NCI-H2107 treated with DMSO at 0.1 percent for 48 hours (cell line): ENCODE results near the gene PKP4.

Experiments used
- DNase-seq: peaks from one replicate; lab custom pipeline; 2025; ENCODE audit not compliant: unreplicated experiment; lab: John Stamatoyannopoulos, UW

Gene PKP4

DNA sequence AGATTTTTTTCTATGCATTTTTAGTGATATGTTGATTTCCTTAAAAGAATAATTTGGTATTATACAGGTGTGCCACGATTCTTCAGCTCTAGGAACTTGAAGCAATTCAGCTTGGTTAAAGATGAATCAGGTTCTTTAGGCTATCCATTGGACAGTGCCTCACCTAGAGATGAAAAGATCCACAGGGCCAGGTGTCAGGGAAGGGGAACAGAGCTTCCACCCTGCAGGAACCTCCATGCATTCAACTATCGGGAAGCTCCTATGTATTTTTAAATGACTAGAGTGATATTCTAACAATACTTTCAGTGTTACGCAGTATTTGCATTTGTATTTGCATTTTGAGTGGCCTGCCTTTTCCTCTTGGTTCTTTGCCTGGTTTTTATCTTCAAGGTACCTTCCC, 40.2 kb downstream of the PKP4 start:
- DNase-seq: no peak

DNA sequence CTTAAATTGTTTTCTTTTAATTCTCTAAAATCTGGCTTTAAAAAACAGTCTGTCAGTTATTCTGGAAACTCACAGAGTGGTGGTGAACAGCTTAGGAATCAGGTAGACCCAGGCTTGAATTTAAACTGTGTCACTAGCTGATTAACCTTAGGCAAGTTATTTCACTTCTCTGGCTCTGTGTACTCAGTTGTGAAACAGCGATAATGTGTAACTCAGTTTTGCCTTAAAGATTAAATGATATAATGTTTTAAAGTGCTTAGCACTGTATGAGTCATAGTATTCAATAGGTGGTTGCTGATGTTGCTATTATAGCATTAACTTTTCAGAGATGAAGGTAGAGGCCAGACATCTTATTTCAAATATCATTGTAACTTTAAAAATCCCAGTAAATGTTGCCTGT, 40.7 kb downstream of the PKP4 start:
- DNase-seq: no peak

DNA sequence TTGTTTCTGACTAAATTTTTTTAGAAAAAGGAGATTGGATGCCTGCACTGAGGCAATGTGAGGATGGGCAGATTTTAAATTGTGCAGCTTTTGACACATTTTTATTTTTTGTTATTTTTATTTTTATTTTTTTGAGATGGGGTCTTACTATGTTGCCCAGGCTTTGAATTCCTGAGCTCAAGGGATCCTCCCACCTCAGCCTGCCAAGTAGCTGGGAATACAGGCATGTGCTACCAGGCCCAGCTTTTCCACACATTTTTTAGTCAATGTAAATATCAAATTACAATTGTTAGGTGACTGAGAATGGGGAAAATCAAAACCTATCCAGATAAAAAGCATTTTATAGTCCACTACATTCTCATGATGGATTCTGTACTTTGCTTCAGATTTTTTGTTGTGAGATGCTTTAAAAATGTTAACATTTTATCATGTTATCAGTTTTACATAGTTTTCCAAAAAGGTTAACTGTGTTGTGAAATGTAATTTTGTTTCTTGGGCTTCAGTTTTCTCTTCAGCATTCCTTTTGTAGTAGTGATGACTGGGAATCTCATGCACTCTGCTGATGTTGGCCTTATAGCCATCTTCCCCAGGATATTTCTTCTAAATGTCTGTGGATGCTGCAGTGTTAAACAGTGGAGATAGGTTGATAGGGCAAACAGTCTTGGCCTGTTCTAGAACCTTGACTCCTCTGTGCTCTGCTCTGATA, 41.4 kb downstream of the PKP4 start:
- DNase-seq: no peak

DNA sequence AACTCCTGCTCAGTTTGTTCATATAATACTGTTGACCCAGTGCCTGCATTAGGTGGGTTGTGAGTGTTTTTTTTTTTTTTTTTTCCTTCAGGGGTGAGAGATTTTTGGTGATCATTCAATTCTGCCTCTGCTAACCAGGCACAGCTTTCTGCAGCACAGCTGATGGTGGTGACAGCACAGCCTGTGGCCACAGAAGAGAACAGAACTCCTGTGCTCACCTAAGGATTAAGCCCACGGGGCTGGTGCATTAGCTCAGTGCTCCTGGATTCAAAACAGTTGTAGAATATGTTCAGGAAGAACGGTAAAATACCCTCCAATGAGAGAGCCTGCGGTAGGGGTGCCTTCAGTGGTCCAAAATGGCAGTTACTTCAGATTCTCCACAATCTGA, 42.0 kb downstream of the PKP4 start:
- DNase-seq: no peak

DNA sequence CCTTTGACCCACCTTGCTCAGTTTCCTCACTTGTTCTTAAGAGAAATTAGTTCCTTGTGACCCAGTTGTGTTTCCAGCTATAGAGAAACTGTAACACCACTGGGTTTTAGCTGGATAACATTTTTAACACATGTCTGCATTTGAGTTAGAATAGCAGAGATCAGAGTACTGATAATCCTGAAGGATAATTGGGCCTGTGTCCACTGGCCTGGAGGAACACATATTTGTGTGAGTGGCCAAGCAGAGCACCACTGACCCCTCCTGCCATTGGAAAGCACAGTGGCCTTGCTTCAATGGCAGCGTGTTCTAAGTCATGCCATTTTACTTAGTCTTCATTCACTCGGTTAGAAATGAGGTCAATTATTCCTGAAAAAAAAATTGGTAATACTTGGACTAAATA, 42.6 kb downstream of the PKP4 start:
- DNase-seq: no peak

DNA sequence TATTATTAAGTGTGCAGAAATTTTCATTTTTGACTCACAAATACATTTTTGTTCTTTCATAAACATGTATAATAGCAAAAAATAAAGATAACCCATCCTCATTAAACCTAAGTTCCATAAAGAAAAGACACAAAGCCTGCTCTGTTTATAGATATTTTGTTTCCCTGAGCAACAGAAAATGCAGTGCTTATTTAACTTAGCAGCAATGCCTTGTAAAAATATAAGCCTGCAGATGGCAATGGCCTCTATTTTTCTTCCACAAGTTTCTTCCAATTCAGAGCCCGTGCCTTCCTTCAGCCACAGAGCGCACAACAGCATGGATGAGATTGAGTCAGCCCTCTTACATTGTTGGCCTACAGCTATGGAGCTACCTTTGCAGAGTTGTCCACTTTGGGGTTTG, 43.6 kb downstream of the PKP4 start:
- no peak for DNase-seq

DNA sequence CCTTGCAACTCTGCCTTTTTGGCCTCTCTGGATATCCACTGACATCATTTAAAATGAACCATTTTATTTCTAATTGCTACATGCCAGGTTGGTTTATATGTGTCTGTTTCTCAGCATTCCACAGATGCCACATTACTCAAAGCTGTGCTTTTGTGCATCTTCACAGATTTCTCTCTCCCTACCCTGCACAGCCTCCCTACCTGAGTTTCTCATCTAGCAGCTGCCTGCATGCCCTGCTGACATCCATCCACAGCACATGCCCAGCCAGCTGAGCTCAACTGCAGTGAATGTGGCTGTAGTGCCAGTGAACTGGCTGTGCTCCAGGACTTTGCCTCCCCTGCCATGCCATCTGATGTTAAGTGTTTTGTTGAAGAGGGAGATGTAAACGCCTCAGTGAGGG, 44.5 kb downstream of the PKP4 start:
- peak; percentile 77 for DNase-seq

DNA sequence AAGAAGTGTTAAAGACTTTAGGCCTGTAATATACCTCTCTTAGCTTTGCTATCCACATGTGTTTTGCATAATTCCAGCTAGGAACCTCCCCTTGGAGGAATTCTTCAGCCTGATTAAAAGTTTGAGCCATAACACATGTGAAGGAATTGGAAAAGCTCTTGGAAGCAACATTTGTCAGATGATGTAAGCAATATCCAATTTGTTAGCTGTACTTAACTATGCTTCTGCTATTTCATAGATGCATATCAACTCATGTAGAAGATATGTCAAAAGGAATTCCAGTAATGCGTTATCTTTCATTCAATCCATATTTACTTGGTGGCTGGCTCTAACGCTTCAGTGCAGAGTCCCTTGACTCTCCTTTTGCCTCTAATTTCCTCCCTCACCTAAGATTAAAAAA, 46.2 kb downstream of the PKP4 start:
- no peak for DNase-seq

DNA sequence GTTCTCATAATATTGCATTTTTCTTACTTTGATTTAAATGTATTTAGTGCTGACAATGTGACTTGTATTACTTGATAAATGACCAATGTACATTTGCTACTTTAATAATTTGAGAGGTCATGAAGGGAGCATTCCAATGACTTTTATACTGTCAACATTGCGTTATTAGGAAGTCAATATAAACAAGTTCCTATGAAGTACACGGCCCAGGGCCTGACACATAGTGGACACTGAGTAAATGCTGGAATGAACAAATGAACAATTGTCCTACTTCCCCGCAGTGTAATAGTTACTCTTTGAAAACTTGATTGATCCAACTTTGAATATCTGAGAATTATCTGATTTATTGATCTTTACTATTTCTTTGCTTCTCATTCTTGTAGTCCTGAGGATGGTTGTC, 47.3 kb downstream of the PKP4 start:
- no peak for DNase-seq

DNA sequence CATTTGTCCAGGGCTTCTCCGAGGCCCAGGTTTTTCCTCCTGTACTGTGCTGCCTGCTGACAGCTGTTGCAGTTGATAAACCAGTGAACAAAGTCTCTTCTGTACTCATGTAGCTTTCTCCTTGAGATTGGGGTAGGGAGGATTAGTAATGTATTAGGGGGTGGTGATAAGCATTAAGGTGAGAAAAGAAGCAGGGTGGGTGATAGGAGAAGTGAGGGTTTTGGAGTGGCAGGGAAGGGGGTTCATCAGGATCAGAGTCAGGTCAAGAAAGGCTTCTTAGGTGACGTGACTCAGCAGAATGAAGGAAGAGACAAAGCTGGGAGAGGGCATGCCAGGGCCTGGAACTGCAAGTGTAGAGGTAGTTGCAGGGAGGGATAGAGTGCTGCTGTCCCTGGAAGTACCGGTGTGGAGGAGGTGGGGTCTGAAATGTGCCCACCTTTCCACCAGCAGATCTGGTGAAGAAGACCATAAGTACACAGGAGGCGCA, 48.7 kb downstream of the PKP4 start:
- no peak for DNase-seq

DNA sequence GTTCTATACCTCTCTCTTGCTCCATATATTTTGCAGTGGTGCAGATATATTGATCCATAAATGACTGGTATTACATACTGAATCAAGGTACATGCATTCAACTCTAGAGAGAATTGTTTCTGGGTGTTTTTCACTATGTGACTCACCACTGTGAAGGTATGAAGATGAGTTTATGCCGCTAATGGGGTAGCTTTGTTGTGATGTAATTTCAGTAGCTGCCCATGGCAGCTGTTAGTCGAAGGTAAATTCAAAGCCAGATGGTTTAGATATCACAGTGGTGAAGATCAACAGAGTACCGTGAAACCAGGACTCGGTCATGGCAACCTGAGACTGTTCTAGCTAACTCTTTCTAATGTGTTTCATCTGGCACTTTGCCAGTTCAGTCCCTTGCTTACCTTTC, 50.4 kb downstream of the PKP4 start:
- DNase-seq: peak; percentile 54

DNA sequence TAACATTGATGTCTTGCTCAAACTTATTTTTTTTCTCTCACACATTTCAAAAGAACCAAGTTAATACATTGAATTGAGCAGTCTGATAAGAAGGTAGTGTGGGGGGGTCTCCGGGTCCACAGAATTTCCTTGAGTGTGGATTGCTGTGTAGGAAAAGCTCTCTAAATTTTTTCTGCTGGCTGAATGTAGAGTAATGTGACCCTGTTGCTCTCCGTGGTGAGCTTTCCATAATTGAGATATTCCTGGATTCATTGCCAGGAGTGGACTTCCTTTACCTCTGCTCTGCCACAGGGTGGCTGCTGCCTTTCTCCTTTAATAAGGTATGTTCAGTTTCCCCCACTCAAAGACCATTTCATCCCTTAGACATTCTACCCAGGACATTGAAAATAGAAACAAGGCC, 50.9 kb downstream of the PKP4 start:
- DNase-seq: no peak

DNA sequence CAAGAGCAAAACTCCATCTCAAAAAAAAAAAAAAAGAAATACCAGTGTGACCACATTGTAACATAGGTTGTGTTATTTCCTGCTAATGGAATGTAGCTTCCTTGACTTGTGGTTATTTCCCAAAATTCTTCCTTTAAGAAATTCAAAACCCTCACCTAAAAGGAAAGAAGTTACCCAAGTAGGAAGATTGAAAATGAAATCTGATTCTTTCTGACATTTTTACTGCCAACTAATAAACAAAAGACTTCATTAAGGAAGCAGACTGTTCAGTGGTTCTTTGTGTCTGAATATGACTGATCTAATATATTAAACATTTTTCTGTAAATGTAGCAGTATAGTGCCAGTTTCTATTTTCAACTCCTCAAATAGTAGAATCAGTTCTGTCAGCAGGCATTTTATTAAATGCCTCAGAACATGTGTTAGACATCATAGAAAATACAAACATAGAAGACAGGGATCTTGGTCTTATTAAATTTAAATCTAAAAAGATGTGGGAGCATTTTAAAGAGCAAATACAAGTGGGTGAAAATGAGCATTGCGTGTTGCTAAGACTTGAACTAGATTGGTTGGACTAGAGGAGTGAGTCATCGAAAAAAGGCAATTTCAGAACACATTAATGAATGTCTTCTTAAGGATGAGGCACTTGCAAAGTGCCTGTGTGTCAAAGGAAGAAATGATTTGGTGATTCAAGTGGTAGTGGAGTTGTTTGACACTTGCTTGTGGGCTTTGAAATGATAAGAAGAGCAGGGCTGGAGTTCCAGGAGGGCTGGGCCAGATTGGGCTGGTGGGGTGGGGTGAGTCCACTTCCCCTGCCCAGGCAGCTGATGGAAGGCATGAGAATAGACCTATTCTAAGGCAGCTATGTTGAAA, 53.4 kb downstream of the PKP4 start:
- no peak for DNase-seq

DNA sequence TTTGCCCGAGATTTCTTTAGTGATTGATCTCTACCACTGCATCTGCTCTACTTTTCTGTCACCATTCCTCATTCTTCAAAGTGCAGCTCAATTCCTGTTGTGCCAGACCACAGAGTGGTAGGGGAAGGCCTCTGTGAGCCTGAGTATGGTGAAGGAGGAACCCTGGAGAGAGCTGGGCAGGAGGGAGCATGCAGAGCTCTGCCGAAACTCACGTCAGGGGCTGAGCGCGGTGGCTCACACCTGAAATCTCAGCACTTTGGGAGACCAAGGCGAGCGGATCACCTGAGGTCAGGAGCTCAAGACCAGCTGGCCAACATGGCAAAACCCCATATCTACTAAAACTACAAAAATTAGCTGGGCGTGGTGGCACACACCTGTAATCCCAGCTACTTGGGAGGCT, 54.1 kb downstream of the PKP4 start:
- no peak for DNase-seq

DNA sequence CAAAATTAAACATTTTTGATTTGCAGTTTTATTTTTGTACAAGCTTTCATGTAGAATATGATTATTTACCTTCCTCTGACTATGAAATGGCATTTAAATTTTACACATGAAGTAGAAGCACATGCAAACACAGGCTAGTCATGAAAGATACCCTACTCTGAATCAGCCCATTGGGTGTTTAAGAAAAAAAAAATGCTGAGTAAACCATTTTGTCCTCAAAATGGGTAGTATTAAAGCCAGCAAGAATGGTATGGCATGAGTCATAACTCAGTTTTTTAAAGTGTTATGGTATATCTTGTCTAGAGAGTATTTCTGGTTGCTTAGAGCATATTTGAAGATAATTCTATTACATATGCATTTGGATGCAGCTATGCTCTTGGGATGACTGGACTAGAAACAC, 55.0 kb downstream of the PKP4 start:
- DNase-seq: no peak

DNA sequence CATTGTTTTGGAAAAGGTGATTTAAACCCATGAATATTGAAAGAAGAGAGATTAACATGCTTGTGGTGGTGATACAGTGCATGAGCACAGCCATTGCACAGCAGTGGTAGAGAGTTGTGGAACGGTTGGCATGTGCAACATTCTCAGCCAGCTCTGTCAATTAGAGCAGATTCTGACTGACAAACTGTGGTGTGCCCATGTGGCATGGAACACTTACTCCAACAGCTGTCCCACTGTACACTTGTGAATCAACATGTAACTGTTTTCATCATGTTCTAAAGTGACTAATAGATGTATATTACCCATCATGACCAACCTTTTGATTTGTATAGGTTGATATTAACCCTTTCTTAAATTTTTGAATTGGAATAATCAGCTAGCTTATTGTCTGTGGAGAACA, 55.6 kb downstream of the PKP4 start:
- no peak for DNase-seq

DNA sequence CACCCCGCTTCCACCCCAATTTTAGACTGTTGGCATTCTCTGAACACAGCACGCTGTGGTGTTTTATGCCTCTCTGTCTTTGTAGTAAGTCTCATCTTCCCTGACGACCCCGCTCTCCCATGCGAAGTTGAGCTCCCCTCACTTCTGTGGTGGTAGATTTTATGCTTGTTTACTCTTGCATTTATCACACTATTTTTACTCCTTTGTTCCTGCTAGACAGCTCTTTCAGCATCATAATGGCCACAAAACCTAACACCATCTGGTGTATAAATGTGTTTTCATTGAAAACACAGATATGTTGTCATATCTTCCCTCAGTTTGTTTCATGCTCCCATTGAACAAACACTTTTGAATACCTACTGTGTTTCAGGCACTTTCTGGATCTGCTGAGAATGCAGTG, 57.1 kb downstream of the PKP4 start:
- peak; percentile 5 for DNase-seq

DNA sequence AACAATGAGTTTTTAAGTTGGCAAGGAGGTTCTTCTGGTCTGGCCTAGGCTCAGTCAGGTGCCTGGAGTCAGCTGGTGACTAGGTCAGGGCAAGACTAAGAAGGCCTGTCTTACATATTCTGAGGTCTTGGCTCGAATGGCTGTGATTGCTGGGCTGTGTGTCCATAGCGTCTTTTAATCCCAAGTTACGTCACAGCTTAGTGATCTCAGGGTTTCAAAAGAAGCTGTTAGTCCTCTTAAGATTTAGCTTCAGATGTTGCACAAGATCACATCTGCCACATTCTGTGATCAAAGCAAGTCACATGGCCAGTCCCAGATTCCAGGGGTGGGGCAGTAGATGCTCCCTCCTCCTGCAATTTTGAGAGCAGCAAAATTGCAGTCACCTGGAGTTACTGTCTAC, 61.3 kb downstream of the PKP4 start:
- DNase-seq: no peak

DNA sequence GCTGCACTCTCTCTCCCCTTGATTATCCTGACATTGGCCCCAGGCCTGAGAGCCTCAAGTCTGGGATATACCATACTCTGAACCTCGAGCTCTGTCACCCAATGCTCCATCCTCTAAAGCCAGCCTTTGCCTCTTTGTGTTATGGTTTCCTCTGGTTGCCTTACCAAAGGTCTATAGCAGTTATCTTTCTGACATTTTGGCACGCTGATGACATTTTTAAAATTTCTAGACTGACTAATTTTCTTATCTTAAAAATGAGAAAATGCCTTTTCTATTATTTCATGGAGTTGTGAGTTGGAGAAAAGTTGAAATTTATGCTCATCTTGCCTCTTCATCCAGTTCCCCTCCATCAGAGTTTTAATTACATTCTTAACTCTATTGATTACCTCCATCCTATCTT, 62.7 kb downstream of the PKP4 start:
- DNase-seq: no peak

DNA sequence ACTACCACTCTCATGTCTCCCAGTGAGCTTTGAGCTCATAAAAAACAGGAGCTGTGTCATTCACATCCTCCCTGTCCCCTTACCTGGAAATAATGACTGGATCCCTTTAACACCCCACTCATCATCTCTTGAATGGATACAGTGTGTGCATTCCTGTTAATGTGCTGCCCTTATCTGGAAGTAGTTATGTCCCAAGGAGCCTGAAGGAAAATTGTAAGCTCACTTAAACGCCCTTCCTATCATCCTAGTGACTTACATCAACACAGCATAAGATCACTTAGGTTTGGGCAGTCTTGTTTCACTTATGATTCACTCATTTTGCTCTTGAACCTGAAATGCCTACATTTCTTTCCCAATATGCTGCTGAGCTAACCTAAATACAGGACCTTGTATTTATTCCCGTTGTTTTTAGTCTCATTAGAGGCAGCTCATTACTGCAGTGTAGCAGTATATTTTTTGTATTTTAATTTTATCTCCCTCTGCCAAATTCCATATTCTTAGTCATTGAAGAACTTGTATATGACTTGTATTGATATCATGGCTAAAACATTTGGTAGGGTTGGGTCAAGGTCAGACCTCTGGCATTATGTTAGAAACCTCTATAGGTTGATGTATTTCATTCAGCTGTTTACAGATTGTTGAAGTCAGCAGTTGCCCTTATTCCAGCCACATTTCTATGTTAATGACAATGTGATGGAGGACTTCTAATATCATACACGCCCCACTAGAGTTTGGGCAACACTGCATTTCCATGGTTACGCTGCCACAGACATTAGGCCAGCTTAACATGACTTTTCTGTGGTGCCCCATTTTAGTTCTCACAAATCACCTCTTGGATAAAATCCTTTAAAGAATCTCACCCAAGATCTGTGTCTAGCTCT, 72.9 kb downstream of the PKP4 start:
- DNase-seq: no peak

DNA sequence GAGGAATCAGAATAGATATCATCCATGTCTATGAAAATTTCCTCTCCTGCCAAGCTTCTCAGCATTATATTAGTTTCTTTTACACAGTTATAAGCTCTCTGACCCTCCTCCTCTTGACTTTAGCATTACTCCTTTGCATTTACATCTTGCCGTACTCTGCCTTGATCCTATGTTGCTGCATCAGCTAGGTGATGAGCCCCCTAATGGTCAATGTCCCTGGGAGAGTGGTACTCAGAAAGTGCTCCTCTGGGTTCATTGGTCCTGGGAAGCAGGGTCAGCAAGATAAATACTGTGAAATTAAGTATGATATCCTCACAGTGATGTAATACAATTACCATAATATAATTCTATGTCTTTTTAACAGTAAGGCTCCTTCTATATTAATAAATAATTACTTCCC, 74.1 kb downstream of the PKP4 start:
- DNase-seq: no peak

DNA sequence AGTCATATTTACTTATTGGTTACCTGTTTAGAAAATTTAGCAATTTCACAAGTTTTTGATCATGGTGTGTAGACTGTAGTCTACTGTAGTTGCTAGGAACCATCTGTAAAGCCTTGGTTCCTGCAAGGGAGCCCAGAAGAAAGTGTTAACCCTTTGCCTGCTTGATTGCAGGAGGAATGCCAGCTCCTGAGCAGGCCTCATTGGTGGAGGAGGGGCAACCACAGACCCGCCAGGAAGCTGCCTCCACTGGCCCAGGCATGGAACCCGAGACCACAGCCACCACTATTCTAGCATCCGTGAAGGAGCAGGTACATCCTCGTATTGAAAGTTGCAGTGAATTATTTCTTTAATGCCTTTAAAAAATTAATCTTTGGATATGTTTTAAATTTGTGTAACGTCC, 76.3 kb downstream of the PKP4 start:
- no peak for DNase-seq
